G401 (cell line): ENCODE data around the gene FNTB. TPM values are rescaled to one million over a fixed set of nuclear protein-coding genes. Genes with fewer than 3 reads are reported as not detected.
A peak's percentile ranks its signal among the peaks of the same experiment; 100 is the strongest.

Source experiments
- DNase-seq: peaks from one replicate; pipeline ENCODE4 v3.0.0-alpha.2; 2015; ENCODE audit warnings: low spot score
- in situ Hi-C: cut with HindIII; loops from 2 replicates; pipeline ENCODE4 v1.10.0; 2016; ENCODE audit warnings: low sequenced_read_pairs, mixed read lengths
- total RNA-seq: library from RNA; depleted of rRNA; stranded (reverse); fragments of >200 nt; shearing (Covaris generic); gene quantifications from 2 replicates; pipeline ENCODE4 v1.2.3, GENCODE V29; 2014

Gene FNTB
- total RNA-seq, 1 experiment from 2014 or later: 8.0 TPM

- in situ Hi-C loops: no loop called here
- DNase-seq: no peak
Observed at GRCh38 chr14:64971943-64972791, 14.5 kb upstream of the FNTB start, which contains the start of gene RAB15. TSS of gene RAB15 (minus strand) at chr14:64972336. CDS start at chr14:64972076, 260 bp downstream.

- DNase-seq: peak; percentile 68
- in situ Hi-C loops: no loop called here
Observed at GRCh38 chr14:64973026-64973442, 13.7 kb upstream of the FNTB start.

- no peak for DNase-seq
- in situ Hi-C loops: no loop called here
Observed at GRCh38 chr14:64973826-64974225, 12.9 kb upstream of the FNTB start.

GRCh38 chr14:64974563-64974962 lies 12.1 kb upstream of the FNTB start:
- no peak for DNase-seq
- in situ Hi-C loops: no loop called here

DNA sequence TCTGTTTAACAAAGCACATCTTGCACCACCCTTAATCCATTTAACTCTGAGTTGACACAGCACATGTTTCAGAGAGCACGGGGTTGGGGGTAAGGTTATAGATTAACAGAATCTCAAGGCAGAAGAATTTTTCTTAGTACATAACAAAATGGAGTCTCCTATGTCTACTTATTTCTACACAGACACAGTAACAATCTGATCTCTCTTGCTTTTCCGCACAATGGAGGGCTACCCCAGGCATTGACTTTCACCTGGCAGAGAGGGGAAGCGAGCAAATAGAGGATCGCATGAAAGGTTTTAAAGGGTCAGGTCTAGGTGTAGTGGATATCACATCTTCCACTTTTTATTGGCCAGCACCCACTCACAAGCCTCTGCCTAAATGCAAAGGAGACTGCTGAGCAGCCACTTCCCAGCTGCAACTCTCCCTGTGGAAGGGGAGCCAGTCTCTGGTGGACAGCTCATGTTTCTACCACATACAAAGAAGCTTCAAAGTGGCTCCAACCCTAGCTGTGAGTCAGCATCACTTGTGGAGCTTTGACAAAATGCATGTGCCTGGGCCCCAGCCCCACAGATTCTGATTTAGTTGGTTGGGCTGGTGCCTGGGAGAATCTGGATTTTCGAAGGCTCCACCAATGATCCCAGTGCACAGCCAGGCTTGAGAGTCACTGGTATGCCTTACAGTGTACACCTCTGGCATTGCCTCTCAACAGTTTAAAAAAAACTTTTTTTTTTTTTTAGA lies 7.2 kb upstream of the FNTB start:
- in situ Hi-C loops: no loop called here

DNA sequence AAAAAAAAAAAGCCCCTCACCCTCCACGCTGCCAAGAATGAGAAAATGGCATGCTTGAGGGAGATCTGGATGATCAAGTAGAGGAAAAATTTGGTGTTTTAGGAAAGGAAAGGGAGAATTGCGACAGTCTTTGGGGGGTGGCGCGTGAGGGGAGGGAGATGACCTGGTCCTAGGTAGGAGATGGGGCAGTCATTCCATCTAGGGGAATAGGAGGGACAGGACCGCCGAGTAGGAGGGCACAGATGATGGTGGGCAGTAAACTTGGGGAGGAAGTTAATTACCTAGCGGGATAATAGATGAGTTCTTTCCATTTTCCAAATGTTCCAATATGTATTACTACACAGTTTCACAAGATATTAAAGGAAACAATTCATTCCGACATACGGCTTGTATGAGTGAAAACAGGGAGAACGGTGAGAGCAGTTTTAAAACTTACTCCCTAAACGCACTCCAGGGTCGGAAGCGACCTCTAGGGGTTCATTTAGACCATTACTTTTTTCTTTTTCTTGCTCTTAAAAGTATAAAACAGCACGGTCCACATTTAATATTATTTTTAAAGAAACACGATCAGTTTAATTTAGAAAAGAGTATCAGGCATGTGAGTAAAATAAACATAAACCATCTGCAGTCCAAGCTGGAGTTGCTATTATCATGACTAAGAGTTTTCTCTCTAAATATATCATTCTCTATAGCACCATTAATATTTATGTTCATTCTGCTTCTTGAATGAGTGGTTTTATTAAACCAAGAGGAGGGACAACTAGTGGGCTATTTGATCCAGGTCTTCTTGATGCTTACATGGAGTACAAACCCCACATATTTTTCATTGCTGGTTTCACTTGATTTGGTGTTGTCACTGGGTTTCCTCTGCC lies 3.0 kb upstream of the FNTB start:
- DNase-seq: peak; percentile 83
- in situ Hi-C loops: no loop called here

More for the DNA sequence above, 7.2 kb upstream of the FNTB start:
- DNase-seq: no peak

GRCh38 chr14:64987438-64987767 lies 708 bp downstream of the FNTB start:
- in situ Hi-C loops: no loop called here
- DNase-seq: no peak

- in situ Hi-C loops: no loop called here
- no peak for DNase-seq
Observed at GRCh38 chr14:64990296-64990695, 3.6 kb downstream of the FNTB start.

- no peak for DNase-seq
- in situ Hi-C loops: no loop called here
Observed at GRCh38 chr14:64990939-64991338, 4.2 kb downstream of the FNTB start.

DNA sequence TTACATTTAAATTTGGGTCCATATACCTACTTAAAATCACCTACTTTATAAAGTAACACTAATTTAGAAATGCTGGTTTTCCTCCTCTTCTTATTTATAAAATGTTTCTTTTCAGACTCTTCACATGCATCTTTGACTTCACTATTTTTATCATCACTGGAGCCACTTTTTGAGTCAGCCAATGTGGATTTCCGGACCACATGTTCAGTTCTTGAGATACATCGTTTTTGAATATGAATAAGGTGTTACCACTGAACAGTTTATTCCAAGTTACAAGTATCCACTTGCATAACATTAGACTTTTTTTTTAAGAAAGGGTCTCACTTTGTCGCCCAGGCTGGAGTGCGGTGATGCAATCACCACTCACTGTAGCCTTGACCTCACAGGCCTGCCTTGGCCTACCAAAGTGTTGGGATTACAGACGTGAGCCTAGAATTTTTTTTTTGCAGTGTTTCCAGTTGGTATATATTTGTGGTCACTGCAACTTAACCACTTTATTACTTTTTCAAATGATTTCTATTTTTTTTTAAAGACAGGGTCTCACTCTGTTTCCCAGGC lies 5.7 kb downstream of the FNTB start:
- DNase-seq: no peak
- in situ Hi-C loops: no loop called here

DNA sequence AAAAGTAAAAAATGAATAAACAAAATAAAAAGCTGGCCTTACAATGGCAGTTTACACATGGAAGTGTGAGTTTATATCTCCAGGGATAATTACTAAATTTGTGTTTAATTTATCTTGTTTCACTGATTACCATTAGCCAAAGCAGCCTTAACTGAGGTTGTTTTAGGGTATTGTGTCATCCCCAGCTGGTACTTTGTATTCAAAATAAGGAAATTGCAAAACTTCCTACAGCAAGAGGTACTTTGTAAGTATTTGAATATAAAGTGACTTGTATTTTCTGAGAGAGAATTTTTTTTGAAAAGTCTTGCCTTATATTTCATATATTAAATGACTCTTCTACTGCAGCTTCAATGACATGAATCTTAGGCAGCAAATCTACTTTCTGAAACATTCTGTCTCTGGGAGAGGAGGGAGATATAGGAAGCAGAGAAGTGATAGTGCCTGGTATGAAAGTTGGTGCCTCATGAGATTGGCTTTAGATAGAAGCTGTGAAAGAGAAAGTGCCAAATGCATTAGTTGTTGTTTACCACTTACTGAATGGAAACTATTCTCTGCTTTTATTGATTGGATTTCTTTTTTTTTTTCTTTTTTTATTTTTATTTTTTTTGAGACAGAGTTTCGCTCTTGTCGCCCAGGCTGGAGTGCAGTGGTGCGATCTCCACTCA lies 6.7 kb downstream of the FNTB start:
- in situ Hi-C loops: no loop called here
- no peak for DNase-seq

DNA sequence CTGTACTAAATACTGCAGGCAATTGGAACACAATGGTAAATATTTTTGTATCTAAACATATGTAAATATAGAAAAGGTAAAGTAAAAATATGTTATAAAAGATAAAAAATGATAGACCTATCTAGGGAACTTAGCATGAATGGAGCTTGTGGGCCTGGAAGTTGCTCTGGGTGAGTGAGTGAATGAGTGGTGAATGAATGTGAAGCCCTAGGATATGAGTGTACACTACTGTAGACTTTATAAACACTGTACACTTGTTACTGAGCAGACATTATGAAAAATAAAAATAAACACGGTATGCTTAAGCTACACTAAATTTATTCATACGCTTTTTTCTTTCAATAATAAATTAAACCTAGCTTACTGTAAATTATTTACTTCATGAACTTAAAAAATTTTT lies 7.8 kb downstream of the FNTB start:
- DNase-seq: no peak
- in situ Hi-C loops: no loop called here

- in situ Hi-C loops: no loop called here
- DNase-seq: no peak
Observed at GRCh38 chr14:64995291-64995690, 8.6 kb downstream of the FNTB start.

GRCh38 chr14:64997108-64997794 lies 10.6 kb downstream of the FNTB start:
- in situ Hi-C loops: no loop called here
- DNase-seq: no peak

- no peak for DNase-seq
- in situ Hi-C loops: no loop called here
Observed at GRCh38 chr14:64998455-64998931, 11.8 kb downstream of the FNTB start.

- DNase-seq: no peak
- in situ Hi-C loops: no loop called here
Observed at GRCh38 chr14:65000898-65001591, 14.3 kb downstream of the FNTB start.

DNA sequence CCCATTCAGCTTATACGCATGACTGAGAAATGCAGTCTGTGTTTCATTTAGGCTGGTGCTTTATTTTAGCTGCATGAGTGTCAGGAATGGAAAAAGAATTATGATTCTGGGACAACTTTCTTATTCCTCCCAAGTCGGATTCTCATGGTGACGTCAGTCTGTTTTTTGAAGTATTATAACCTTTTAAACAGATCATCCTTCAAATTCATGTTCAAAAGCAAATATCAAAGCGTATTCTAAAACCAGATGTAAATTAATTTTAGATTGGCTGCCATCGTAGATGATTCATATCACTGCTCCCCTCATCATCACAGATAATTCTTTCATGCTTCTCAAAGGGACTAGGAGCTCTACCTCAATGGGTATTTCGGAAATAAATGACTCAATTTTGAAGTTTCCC lies 15.0 kb downstream of the FNTB start:
- in situ Hi-C loops: no loop called here
- no peak for DNase-seq
